Aorta (tissue), 5 donors: ENCODE data around the gene SYNJ2. TPM values are rescaled to one million over a fixed set of nuclear protein-coding genes. Genes with fewer than 3 reads are reported as not detected.
"Not testable (repeated sequence)": the region's sequence is repeated elsewhere in the genome, so short reads cannot be mapped to it uniquely, and the experiment has no call there.

Experiments
- ATAC-seq: fragments of 200-7000 bp; cut with Tn5 transposase; one replicate; pipeline ENCODE4 v1.9.1; 2022; ENCODE audit warnings: moderate library complexity; ENCODE audit not compliant: low FRiP score
- DNase-seq, 2 donors: peaks; one replicate each; pipeline ENCODE4 v3.0.0-alpha.2; 2020
- H3K27ac ChIP-seq, 2 donors: one replicate each; pipeline ENCODE4 v1.5.1; 2013; ENCODE audit warnings: low read length in 2 of 2, mild to moderate bottlenecking in 2 of 2, moderate library complexity in 2 of 2, control low read depth in 1 of 2, inconsistent platforms in 1 of 2, low read depth in 1 of 2
- H3K27me3 ChIP-seq, 2 donors: one replicate each; pipeline ENCODE4 v1.6.1; 2013; ENCODE audit warnings: control low read depth in 1 of 2, low read length in 1 of 2, mild to moderate bottlenecking in 1 of 2, moderate library complexity in 1 of 2; ENCODE audit not compliant: insufficient read depth in 2 of 2, control insufficient read depth in 1 of 2
- H3K36me3 ChIP-seq, 2 donors: one replicate each; pipeline ENCODE4 v1.6.1; 2013; ENCODE audit warnings: control low read depth in 1 of 2, low read length in 1 of 2, mild to moderate bottlenecking in 1 of 2; ENCODE audit not compliant: insufficient read depth in 2 of 2, control insufficient read depth in 1 of 2
- H3K4me1 ChIP-seq, 2 donors: one replicate each; pipeline ENCODE4 v1.6.1; 2013; ENCODE audit warnings: low read length in 2 of 2, control low read depth in 1 of 2, mild to moderate bottlenecking in 1 of 2, moderate library complexity in 1 of 2; ENCODE audit not compliant: insufficient read depth in 2 of 2, control insufficient read depth in 1 of 2
- H3K4me3 ChIP-seq, 2 donors: one replicate each; pipeline ENCODE4 v1.5.1; 2013; ENCODE audit warnings: low read length in 2 of 2, control low read depth in 1 of 2, mild to moderate bottlenecking in 1 of 2
- H3K9me3 ChIP-seq: one replicate; pipeline ENCODE4 v1.6.1; 2013; ENCODE audit warnings: mild to moderate bottlenecking, low read length; ENCODE audit not compliant: control insufficient read depth
- WGBS, 2 donors: extraction: QIAGEN DNeasy Blood & Tissue Kit; methylation state at CpG; one replicate each; pipeline ENCODE4 v1.1.7; 2013; 5-methylcytosine and 5-hydroxymethylcytosine counted together
- intact Hi-C, 2 donors: fragments of 100-400 bp; cut with DNase I; formaldehyde crosslinking; loops; one replicate each; pipeline versions ENCODE4 v1.14.2 to v1.15.0; 2022
- polyA plus RNA-seq, 2 donors: library from polyadenylated mRNA; stranded (reverse); fragments of 200-250 nt; gene quantifications; one replicate each; pipeline ENCODE4 v1.2.3, GENCODE V29; 2013
- total RNA-seq, 2 donors: library from RNA; stranded (reverse); fragmentation: NEBNext Ultra II Directional; extraction: Animal tissue kit (Norgen Biotek cat#: 25700); gene quantifications; one replicate each; pipeline ENCODE4 v1.2.1, GENCODE V29; 2021
- donor health status: healthy with polysubstance abuse.
- donor health status: Bipolar disorder and iron deficiency.
- donor health status: DM: no; HTN: no; CAD: no.
- donor health status: DM: no; HTN: no; CAD: no.
- donor health status: DM: yes; HTN: yes; CAD: no.

The SYNJ2 gene
- total and polyA plus RNA-seq, 4 donors, result 8.6 to 38.7 (median 22.4) TPM

DNA sequence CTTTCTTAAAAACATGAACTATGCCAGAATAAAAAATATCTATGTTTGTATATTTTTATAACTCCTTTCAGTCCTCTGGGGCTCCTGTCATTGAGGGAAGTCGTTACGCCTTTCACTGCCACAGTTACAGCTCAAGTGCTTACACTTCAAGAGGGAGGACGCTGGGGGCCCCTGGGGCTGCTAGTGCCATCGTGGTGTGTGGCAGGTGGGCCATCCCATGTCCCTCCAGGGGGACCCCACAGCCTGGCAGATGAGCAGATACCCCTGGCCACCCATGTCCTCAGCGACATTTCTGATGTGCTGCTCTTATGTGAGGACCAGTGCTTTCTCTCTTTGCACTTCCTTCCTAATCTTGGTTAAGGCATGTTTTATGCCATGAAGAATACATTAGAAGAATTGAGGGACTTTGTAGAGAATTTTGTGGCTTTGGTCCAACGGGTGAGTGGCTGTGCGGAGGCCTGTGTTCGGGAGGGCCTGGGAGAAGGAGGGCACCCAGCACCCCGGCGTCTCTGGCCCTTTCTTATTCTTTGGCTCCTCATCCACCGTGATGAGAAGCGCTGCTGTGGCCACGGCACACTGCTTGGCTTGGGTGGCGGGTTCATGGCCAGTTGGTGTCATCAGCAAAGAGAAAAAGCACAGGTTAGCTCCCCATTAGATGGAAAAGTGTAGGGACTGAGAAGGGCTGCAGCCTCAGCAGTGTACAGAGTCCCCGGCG, 38.3 kb upstream of the SYNJ2 start:
- no peaks in the 10 kb centered on the region for H3K9me3 ChIP-seq
- no peak for ATAC-seq
- WGBS, 2 donors, result 87 to 88% methylated on average over 16 of the region's 16 CpGs
- peaks cover 0 to 3% of the 10 kb centered on the region in 2 donors for H3K36me3 ChIP-seq
- DNase-seq, result peak in 1 of 2 donors; percentile 32
- no peak overlapping the region for H3K27ac ChIP-seq
- no peaks in the 10 kb centered on the region for H3K4me1 ChIP-seq
- intact Hi-C loops, result no loop called here
- H3K27me3 ChIP-seq, result no peaks in the 10 kb centered on the region
- no peak overlapping the region for H3K4me3 ChIP-seq

DNA sequence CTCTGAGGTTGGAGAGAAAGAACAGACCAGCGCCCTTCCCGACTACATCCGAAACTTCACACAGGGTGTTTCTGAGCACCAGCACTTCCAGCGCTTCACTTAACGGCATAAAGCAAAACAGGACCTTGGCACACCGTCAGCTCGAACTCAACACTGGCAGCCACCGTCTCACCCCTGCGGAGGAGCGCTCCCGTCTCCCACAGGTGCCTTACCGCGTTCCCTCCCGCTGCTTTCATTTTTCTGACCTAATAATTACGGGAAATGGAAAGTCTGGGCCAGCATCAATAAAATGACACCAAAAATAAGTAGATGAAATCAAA, 37.7 kb upstream of the SYNJ2 start:
- ATAC-seq (no peak), DNase-seq (no peak)
- no peaks in the 10 kb centered on the region for H3K27me3 ChIP-seq
- no peak overlapping the region for H3K4me3 ChIP-seq
- H3K27ac ChIP-seq, result no peak overlapping the region
- WGBS, 2 donors, result 91 to 93% methylated on average over 15 of the region's 15 CpGs
- no peaks in the 10 kb centered on the region for H3K9me3 ChIP-seq
- peaks cover 0 to 3% of the 10 kb centered on the region in 2 donors for H3K36me3 ChIP-seq
- H3K4me1 ChIP-seq, result no peaks in the 10 kb centered on the region
- intact Hi-C loops, result no loop called here

DNA sequence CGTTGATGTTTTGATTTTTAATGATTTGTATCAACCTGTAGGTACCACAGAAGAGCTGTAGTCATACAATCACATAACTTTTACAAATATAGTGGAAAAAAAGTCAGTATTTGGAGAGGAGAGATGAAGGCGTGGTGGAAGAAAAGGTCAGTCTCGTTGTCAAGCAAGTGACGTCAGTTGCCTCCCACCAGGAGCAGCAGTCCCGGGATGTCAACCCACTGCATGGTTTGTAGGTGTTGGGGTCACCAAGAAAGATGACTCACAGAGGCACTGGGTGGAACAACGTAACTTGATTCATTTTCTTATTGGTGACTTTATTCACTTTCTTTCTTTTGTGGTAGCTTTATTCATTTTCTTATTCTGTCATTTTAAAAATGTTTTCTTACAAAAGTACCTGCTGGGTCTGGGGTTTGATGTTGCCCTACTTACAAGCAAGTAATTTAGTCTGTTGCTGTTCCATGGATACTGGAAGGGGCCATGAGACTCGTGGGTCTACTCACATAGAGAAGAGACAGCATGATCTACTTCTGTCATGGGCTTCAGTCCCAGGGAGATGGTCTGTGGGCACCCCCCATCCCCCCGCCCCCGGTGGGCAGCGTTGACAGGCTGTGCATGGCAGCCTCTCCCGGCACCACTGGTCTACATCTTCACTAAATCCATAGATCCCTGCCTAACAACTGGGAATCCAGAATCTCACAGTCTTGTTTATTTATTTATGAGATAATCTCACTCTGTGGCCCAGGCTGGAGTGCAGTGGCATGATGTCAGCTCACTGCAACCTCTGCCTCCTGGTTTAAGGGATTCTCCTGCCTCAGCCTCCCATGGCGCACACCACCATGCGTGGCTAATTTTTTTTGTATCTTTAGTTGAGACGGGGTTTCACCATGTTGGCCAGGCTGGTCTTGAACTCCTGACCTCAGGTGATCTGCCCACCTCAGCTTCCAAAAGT, 36.4 kb upstream of the SYNJ2 start:
- intact Hi-C loops, result no loop called here
- H3K36me3 ChIP-seq, result peaks cover 0 to 3% of the 10 kb centered on the region in 2 donors

DNA sequence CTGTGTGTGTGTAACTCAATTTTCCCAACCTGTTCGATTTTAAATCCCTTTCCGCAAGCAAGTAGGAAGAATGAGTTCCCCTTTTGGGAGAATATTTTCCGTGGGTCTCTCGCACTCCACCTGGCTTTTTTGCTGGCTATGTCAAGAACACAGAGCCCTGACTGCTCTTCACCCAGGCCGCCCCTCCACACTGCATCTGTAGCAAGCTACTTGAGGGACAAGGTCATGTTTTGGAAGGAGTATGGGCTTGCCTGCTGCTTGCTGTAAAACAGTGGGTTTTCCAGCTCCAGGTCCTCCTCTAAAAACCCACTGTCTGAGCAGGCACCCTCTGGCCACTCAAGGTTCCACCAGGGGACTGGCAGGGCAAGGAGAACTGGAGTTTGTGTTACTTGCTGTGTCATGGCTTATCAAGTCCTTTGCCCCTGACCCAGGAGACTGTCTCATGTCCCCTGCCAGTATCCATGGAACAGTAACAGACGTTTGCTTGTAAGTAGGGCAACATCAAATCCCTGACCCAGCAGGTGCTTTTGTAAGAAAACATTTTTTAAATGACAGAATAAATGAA, 35.5 kb upstream of the SYNJ2 start:
- Histone ChIP-seq H3K4me1 (no peaks in the 10 kb centered on the region), H3K27ac (no peak overlapping the region), H3K27me3 (no peaks in the 10 kb centered on the region), H3K4me3 (no peak overlapping the region), H3K9me3 (no peaks in the 10 kb centered on the region), H3K36me3 (peaks cover 0 to 3% of the 10 kb centered on the region in 2 donors)
- WGBS, 2 donors, result 89 to 92% methylated on average over 6 of the region's 6 CpGs
- no peak for ATAC-seq
- intact Hi-C loops, result no loop called here
- no peak for DNase-seq

More for the DNA sequence above, 36.4 kb upstream of the SYNJ2 start:
- Histone ChIP-seq H3K27me3 (no peaks in the 10 kb centered on the region), H3K4me3 (no peak overlapping the region), H3K27ac (no peak overlapping the region), H3K4me1 (no peaks in the 10 kb centered on the region), H3K9me3 (no peaks in the 10 kb centered on the region)
- DNase-seq (no peak), ATAC-seq (peak; percentile 31)
- WGBS, 2 donors, result 89 to 91% methylated on average over 14 of the region's 14 CpGs

DNA sequence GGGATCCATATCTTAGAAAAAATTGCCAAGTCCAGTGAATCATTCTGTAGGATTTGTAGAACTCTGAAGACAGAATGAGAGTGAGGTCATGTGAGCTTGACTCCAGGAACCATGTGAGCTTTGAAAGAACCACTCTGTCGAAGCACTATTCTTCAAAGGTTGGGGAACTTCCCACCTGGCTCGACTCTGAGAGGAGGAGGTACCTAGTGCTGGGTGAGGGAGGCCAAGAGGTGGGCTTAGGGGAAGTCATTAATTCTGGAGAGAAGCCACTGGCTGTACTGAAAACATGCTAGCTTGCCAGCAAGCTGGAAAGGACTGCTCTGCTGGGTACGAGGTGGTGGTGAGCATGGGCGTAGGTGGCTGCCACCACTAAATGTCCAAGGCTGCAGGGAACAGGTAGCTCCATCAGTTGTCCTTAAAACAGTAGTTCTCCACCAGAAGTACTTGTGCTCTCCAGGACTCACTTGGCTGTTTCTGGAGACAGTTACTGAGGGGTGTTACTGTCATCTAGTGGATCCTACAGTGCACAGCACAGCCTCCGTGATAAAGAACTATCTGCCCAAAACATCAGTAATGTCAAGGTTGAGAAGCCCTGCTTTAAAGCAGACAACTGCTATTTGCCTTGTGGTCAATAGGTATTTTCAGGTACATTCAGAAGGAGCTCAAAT, 34.7 kb upstream of the SYNJ2 start:
- no peak for DNase-seq
- Histone ChIP-seq H3K9me3 (no peaks in the 10 kb centered on the region), H3K4me3 (no peak overlapping the region), H3K27me3 (no peaks in the 10 kb centered on the region), H3K36me3 (no peaks in the 10 kb centered on the region), H3K27ac (no peak overlapping the region), H3K4me1 (no peaks in the 10 kb centered on the region)
- 56 to 63% methylated on average over 5 of the region's 5 CpGs for WGBS, 2 donors
- intact Hi-C loops, result no loop called here
- no peak for ATAC-seq

DNA sequence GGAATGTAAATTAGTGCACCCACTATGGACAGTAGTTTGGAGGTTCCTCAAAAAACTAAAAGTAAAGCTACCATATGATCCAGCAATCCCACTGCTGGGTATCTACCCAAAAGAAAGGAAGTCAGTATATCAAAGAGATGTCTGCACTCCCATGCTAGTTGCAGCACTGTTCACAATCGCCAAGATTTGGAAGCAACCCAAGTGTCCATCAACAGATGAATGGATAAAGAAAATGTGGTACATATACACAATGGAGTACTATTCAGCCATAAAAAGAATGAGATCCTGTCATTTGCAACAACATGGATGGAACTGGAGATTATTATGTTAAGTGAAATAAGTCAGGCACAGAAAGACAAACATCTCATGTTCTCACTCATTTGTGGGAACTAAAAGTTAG, 30.8 kb upstream of the SYNJ2 start:
- intact Hi-C loops, DNase-seq, H3K9me3 ChIP-seq, H3K27ac ChIP-seq, ATAC-seq, H3K36me3 ChIP-seq, H3K4me3 ChIP-seq, H3K4me1 ChIP-seq, H3K27me3 ChIP-seq: not testable (repeated sequence)
- 77 to 83% methylated on average over 1 of the region's 1 CpG for WGBS, 2 donors

DNA sequence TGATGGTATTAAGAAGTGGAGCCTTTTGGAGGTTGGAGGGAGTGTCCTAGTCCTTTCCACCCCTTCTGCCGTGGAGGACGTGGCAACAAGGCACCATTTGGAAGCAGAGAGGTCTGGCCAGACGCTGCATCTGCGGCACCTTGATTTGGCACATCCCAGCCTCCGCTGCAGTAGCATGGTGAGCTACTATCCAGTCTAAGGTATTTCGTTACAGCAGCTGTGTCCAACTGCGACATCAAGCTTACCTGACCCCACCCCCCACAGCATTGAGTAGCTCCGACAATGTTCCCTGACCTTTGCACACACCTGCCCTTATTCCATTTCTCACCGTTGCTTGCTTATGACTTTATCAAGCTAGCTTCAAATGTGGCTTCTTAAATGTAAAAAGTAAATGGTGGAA, 29.8 kb upstream of the SYNJ2 start:
- 88 to 92% methylated on average over 9 of the region's 9 CpGs for WGBS, 2 donors
- intact Hi-C loops, result no loop called here

DNA sequence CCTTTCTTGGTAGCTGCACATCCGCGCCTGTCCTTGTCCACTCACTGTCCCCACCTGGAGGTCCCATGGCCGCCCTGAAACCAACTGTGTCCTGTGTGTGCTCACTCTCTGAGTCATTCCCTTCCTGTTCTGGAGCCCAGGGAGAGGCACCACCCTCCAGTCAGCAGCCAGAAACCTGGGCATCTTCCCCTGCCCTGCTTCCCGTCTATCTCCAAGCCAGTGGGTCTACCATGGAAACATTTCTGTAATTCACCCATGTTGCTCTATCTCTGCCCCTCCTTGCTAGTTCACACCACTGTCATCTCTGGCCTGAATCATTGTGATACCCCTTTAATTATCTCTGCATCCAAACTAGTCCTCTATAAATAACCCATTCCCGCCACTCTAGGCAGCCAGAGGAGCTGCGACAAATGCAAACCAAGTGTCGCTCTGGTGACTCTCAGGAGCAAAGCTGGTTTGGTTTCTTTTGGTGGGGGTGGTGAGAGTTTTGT, 28.8 kb upstream of the SYNJ2 start:
- Histone ChIP-seq H3K27ac (no peak overlapping the region), H3K4me3 (no peak overlapping the region), H3K4me1 (peaks cover 0 to 2% of the 10 kb centered on the region in 2 donors), H3K27me3 (no peaks in the 10 kb centered on the region), H3K36me3 (no peaks in the 10 kb centered on the region), H3K9me3 (peaks cover 2% of the 10 kb centered on the region)
- WGBS, 2 donors, result 75 to 77% methylated on average over 7 of the region's 7 CpGs
- intact Hi-C loops, result no loop called here
- DNase-seq (no peak), ATAC-seq (no peak)

More for the DNA sequence above, 29.8 kb upstream of the SYNJ2 start:
- no peak for DNase-seq
- H3K9me3 ChIP-seq, result no peaks in the 10 kb centered on the region
- peaks cover 0 to 2% of the 10 kb centered on the region in 2 donors for H3K4me1 ChIP-seq
- ATAC-seq, result no peak
- H3K27ac ChIP-seq, result no peak overlapping the region
- H3K36me3 ChIP-seq, result no peaks in the 10 kb centered on the region
- no peak overlapping the region for H3K4me3 ChIP-seq
- no peaks in the 10 kb centered on the region for H3K27me3 ChIP-seq
